ENCODE measurements around the gene WDR64. TPM values are rescaled to one million over a fixed set of nuclear protein-coding genes. Genes with fewer than 3 reads are reported as not detected.

The WDR64 gene
- total and polyA plus RNA-seq, 2 of the 4 experiments (the other 2 are of a cell fraction): not detected

DNA sequence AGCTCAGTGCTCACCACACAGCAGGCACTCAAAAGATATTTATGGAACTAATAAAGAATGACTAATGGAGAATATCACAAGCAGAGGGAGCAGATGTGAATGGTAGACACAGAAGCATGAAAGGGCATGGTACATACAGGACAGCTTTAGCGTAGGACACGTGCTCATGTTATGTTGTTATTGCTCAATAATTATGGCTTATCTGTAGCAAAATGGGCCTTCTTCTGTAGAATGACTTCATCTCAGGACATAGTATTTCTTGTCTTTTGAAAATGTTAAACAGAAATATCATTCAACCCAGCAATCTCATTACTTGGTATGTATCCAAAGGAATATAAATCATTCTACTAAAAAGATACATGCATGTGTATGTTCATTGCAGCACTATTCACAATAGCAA lies 137.0 kb downstream of the WDR64 start:
- Histone ChIP-seq H3K18ac (ENCODE audit: low read depth, low read length) (no peak overlapping the region), H4K5ac (ENCODE audit: low read depth, low read length) (no peak overlapping the region), H4K91ac (ENCODE audit: insufficient read depth, low read depth, low read length) (no peak overlapping the region), H3K23ac (ENCODE audit: low read depth, low read length) (no peak overlapping the region), H2BK20ac (ENCODE audit: low read depth, low read length) (no peak overlapping the region), H2AFZ (replicated peaks; ENCODE audit: low read length, poor library complexity) (no peak overlapping the region), H3K4ac (ENCODE audit: low read depth, low read length) (no peak overlapping the region), H3K14ac (replicated peaks; ENCODE audit: low read depth, low read length) (no peak overlapping the region), H3K56ac (ENCODE audit: extremely low read depth, insufficient read depth, low read length) (no peak overlapping the region), H2BK5ac (ENCODE audit: low read depth, low read length, poor library complexity, severe bottlenecking) (no peak overlapping the region), H3K4me3 (ENCODE audit: insufficient read depth, low read depth, low read length) (no peak overlapping the region), H3K79me1 (ENCODE audit: low read depth in 1 of 2, low read length in 2 of 2) (no peaks in the 10 kb centered on the region), H3K9me1 (ENCODE audit: insufficient read depth, low read length) (no peaks in the 10 kb centered on the region), H3K4me2 (ENCODE audit: low read depth, low read length) (no peak overlapping the region), H2BK120ac (ENCODE audit: low read depth, low read length) (no peak overlapping the region), H3K27me3 (ENCODE audit: control insufficient read depth, insufficient read depth, low read length) (peaks cover 2% of the 10 kb centered on the region; the same call in 1 of the 2 replicates), H3K4me1 (ENCODE audit: control insufficient read depth, insufficient read depth, low read length) (no peaks in the 10 kb centered on the region), H4K8ac (ENCODE audit: low read depth in 2 of 2, low read length in 2 of 2) (no peak overlapping the region), H3K36me3 (ENCODE audit: control insufficient read depth, insufficient read depth, low read length) (no peaks in the 10 kb centered on the region), H2AK5ac (ENCODE audit: low read depth, low read length) (no peak overlapping the region), H3K27ac (ENCODE audit: insufficient read depth, low read length) (no peak overlapping the region), H2BK15ac (ENCODE audit: low read depth, low read length) (no peak overlapping the region), H2AK9ac (replicated peaks; ENCODE audit: low read depth, low read length, poor library complexity) (no peak overlapping the region), H3K9me3 (ENCODE audit: control insufficient read depth, insufficient read depth, low read length) (no peaks in the 10 kb centered on the region), H4K20me1 (ENCODE audit: insufficient read depth, low read length) (no peaks in the 10 kb centered on the region), H3K9ac (ENCODE audit: low read depth, low read length) (no peak overlapping the region)
- CTCF ChIA-PET: interaction anchor here (0.9 kb wide), 1 partner anchor 9 kb away, joined by 4 read pairs; no protein-coding TSS in a partner anchor
- in situ Hi-C loops (cut with MboI; ENCODE audit: low sequenced_read_pairs): no loop called here
- dilution Hi-C loops (cut with HindIII; ENCODE audit: low sequenced_read_pairs, unreplicated experiment): no loop called here
- intact Hi-C loops (cut with micrococcal nuclease): no loop called here
- POLR2A ChIA-PET (ENCODE audit: unreplicated experiment): no interaction called here
- no CpG with 5 or more reads among the region's 2 CpGs for WGBS, 2 experiments (ENCODE audit: extremely low coverage in 2 of 2, insufficient read length in 1 of 2)
- no peak for TF ChIP-seq SMC3 (IDR thresholded peaks at IDR 0.05; ENCODE audit: low read depth, low read length)
- 0 out of 2 replicates have a peak, but pooled peaks have one; percentile 49 for TF ChIP-seq CEBPB (IDR thresholded peaks at IDR 0.05; ENCODE audit: low read depth, low read length)
- ATAC-seq (ENCODE audit: low read depth) (no peak), DNase-seq (no peak)
- no TSS peak for BruUV-seq (replicated peaks)
